GM12878 (cell line): ENCODE data around the gene C18orf63. TPM values are rescaled to one million over a fixed set of nuclear protein-coding genes. Genes with fewer than 3 reads are reported as not detected.

ENCODE experiments used
- ATAC-seq: fragments of 200-7000 bp; cut with Tn5 transposase; 3 replicates; pipeline ENCODE4 v1.9.1; 2020; ENCODE audit warnings: mild to moderate bottlenecking, moderate library complexity
- BruUV-seq: library from RNA; stranded (reverse); fragments of 400-500 nt; replicated peaks from 2 replicates; lab custom pipeline; 2021; lab: Mats Ljungman, UMichigan
- CTCF ChIA-PET: fragments of 300-600 bp; sonication (Branson Sonifier 250); formaldehyde crosslinking; extraction: SDS; loops from one replicate; lab custom pipeline; 2021; ENCODE audit warnings: inconsistent platforms; lab: Yijun Ruan, JAX
- POLR2A ChIA-PET: fragments of 350-600 bp; formaldehyde crosslinking; extraction: SDS; loops from one replicate; lab custom pipeline; 2021; ENCODE audit warnings: inconsistent platforms; lab: Charles Lee
- RAD21 ChIA-PET: fragments of 300-600 bp; sonication (Branson Sonifier 250); formaldehyde crosslinking; loops from one replicate; lab custom pipeline; 2023; ENCODE audit warnings: antibody characterized with exemption; ENCODE audit not compliant: unreplicated experiment; lab: Charles Lee
- SMC1A ChIA-PET: fragments of 300-600 bp; sonication (Branson Sonifier 250); formaldehyde crosslinking; loops from one replicate; lab custom pipeline; 2023; ENCODE audit not compliant: unreplicated experiment, uncharacterized antibody; lab: Charles Lee
- DNase-seq: peaks from one replicate; pipeline ENCODE4 v3.0.0-alpha.2; 2011; ENCODE audit warnings: low read depth, low spot score
- FAIRE-seq: peaks from 3 replicates; lab custom pipeline; 2011; peaks lifted over from hg19 to GRCh38; lab: Jason Lieb, UNC
- H2AFZ ChIP-seq: 2 replicates; pipeline ENCODE4 v1.6.0; 2011; ENCODE audit warnings: low read depth, low read length, control low read depth; ENCODE audit not compliant: control insufficient read depth
- H3K27ac ChIP-seq: 2 replicates; pipeline ENCODE4 v1.5.1; 2011; ENCODE audit warnings: control low read depth; ENCODE audit not compliant: control insufficient read depth, insufficient read depth
- H3K27me3 ChIP-seq, 2 experiments: replicated peaks in 1 of 2; 2 replicates each; pipeline versions ENCODE4 v1.6.0 to v1.6.1; 2011; ENCODE audit warnings: low read length in 1 of 2; ENCODE audit not compliant: control insufficient read depth in 2 of 2, insufficient read depth in 2 of 2
- H3K36me3 ChIP-seq, 2 experiments: 2 replicates each; pipeline ENCODE4 v1.5.1; 2011; ENCODE audit warnings: low read length in 1 of 2; ENCODE audit not compliant: control insufficient read depth in 2 of 2, insufficient read depth in 2 of 2
- H3K4me1 ChIP-seq: 2 replicates; pipeline ENCODE4 v1.6.1; 2011; ENCODE audit warnings: mild to moderate bottlenecking, low read length, moderate library complexity, mixed read lengths; ENCODE audit not compliant: control insufficient read depth, insufficient read depth
- H3K4me2 ChIP-seq: 2 replicates; pipeline ENCODE4 v1.6.0; 2011; ENCODE audit warnings: control low read depth; ENCODE audit not compliant: control insufficient read depth, insufficient read depth
- H3K4me3 ChIP-seq: fragments of 200-600 bp; sonication (generic); 2 replicates; pipeline ENCODE4 v1.5.1; 2016
- H3K79me2 ChIP-seq: 2 replicates; pipeline ENCODE4 v1.6.0; 2011; ENCODE audit warnings: low read length; ENCODE audit not compliant: control insufficient read depth, insufficient read depth
- H3K9ac ChIP-seq: 2 replicates; pipeline ENCODE4 v1.8.0; 2011; ENCODE audit warnings: low read length, control low read depth, mixed read lengths; ENCODE audit not compliant: control insufficient read depth, insufficient read depth
- H3K9me3 ChIP-seq: replicated peaks from 3 replicates; pipeline ENCODE4 v1.5.1; 2011; ENCODE audit warnings: mild to moderate bottlenecking, low read length; ENCODE audit not compliant: control insufficient read depth, insufficient read depth
- H4K20me1 ChIP-seq: 2 replicates; pipeline ENCODE4 v1.6.0; 2011; ENCODE audit not compliant: control insufficient read depth, insufficient read depth
- CREB1 ChIP-seq: IDR thresholded peaks from 2 replicates; pipeline ENCODE4 v1.6.1; 2012; ENCODE audit warnings: low read depth, mild to moderate bottlenecking, inconsistent platforms
- CUX1 ChIP-seq: IDR thresholded peaks from 2 replicates; pipeline ENCODE4 v1.6.1; 2012; ENCODE audit warnings: improper control_type of control experiment, low read depth, low read length; ENCODE audit not compliant: insufficient replicate concordance
- IKZF1 ChIP-seq: fragments of 450-650 bp; conservative IDR thresholded peaks from 2 replicates; pipeline ENCODE4 v1.6.1; 2017; ENCODE audit warnings: antibody characterized with exemption, mild to moderate bottlenecking
- IKZF2 ChIP-seq, 2 experiments: fragments of 450-650 bp; IDR thresholded peaks; 2 replicates each; pipeline ENCODE4 v1.6.1; 2017; ENCODE audit warnings: mild to moderate bottlenecking in 2 of 2, moderate library complexity in 2 of 2
- PAX8 ChIP-seq: fragments of 450-650 bp; IDR thresholded peaks from 2 replicates; pipeline ENCODE4 v1.6.1; 2017; ENCODE audit warnings: mild to moderate bottlenecking, moderate library complexity
- SUPT20H ChIP-seq: IDR thresholded peaks from 2 replicates; pipeline ENCODE4 v1.6.1; 2011; ENCODE audit warnings: low read depth, mild to moderate bottlenecking, low read length, moderate library complexity, borderline replicate concordance; ENCODE audit not compliant: control insufficient read depth
- WGBS: methylation state at CpG from one replicate; pipeline ENCODE4 v1.1.6; 2016; ENCODE audit warnings: low lambda C conversion rate; ENCODE audit not compliant: insufficient replicate concordance, insufficient coverage; ENCODE audit errors: missing lambda C conversion rate; 5-methylcytosine and 5-hydroxymethylcytosine counted together
- in situ Hi-C: fragments of 300-500 bp; cut with MboI; formaldehyde crosslinking; loops from 9 replicates; pipeline ENCODE4 v1.14.3; 2018; ENCODE audit warnings: mixed read lengths
- intact Hi-C: fragments of 100-400 bp; cut with micrococcal nuclease; formaldehyde crosslinking; loops from one replicate; pipeline ENCODE4 v1.14.2; 2022; ENCODE audit not compliant: unreplicated experiment
- polyA plus RNA-seq, 11 experiments: library from polyadenylated mRNA; depleted of rRNA in 4 of 11; unstranded in 6 of 11; stranded (reverse) in 5 of 11; fragments of >200 nt; fragmentation: Nextera tagmentation in 4 of 11; fragmentation: Illumina TruSeq in 1 of 11; extraction: Ambion mirVana in 4 of 11; extraction: Trizol in 1 of 11; gene quantifications; 1 replicate in 1 of 11; 2 replicates in 10 of 11; pipeline versions ENCODE4 v1.2.1 to v1.2.3, GENCODE V29; 2011 to 2016; ENCODE audit warnings: inconsistent platforms in 2 of 11, missing spikeins in 2 of 11, low read depth in 1 of 11
- total RNA-seq, 4 experiments: library from RNA; depleted of rRNA in 3 of 4; stranded (reverse); fragments of >200 nt in 3 of 4; fragmentation: Illumina TruSeq in 1 of 4; extraction: Trizol in 1 of 4; gene quantifications; 2 replicates each; pipeline versions ENCODE4 v1.2.1 to v1.2.3, GENCODE V29; 2013 to 2021

C18orf63 gene
- total and polyA plus RNA-seq, 10 of the 15 experiments (the other 5 are each of a cell fraction or from before 2014, with no cell fraction given) = not detected

DNA sequence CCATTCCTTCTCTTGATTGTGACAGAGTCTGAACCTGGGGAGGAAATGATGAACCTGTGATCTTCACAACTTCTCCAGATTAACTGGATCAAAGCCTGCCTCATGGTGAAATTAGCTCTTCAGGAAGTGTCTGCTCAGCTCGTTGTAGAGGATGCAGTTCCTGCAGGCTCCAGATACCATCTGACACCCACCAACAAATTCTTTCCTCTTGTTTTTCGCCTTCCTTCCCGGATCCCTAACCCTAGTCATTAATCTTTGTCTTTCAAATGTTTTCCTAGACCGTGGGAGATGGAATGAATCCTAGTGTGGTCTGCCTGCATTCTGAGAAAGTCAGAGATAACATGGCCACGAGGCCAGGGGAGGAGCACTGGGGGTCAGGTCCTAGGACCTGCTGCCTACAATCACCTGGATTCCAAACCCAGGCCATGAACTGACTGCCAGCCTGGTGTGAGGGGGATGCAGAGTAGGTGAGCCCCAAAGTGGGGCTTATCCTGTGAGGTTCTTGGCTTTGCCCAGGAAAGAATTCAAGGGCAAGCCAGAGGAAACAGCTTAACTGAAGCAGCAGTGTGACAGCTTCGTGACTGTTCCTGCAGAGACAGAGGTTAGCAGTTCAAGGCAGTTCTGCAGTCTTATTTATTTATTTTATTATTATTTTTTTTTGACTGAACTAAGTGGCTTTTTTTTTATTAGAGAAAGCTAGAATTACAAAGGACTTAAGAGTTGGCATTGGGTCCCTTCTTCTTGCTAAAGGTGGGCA is 73.7 kb downstream of the C18orf63 start (continued):
- TF ChIP-seq CUX1 (no peak), PAX8 (no peak), CREB1 (no peak)

DNA sequence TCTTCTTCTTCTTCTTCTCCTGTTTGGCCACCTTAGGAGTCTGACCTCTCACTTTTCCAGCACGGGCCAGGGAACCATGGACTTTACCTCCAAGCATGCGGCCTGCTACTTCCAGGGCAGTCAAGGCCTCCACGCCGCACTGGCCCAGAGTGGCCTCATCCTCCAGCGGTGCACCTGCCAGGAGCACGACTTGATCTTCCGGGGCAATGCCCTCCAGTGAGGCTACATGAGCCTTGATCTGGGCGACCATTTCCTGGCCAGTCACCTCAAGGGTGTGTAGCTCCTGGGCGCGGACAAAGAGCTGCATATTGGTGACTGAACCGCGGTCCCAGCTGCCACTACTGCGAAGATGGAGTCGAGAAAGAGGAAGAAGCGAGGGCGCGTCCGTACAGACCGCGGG is 74.4 kb downstream of the C18orf63 start:
- no peak for ATAC-seq

More for the DNA sequence above, 74.4 kb downstream of the C18orf63 start:
- Histone ChIP-seq H3K4me1 (no peaks in the 10 kb centered on the region), H3K36me3 (no peaks in the 10 kb centered on the region), H3K4me2 (no peak overlapping the region), H3K9me3 (no peaks in the 10 kb centered on the region; the same call in 2 of the 3 replicates), H4K20me1 (no peaks in the 10 kb centered on the region), H3K4me3 (no peak overlapping the region)
- DNase-seq (no peak), FAIRE-seq (no peak)
- intact Hi-C loops = no loop called here
- SMC1A ChIA-PET = interaction anchor here (1.3 kb wide), 1 partner anchor 12 kb away, joined by 3 read pairs; no protein-coding TSS in a partner anchor
- 71% methylated on average over 20 of the region's 20 CpGs for WGBS
- no peak for TF ChIP-seq IKZF2 (IDR thresholded peaks at IDR 0.05)
- no peak for TF ChIP-seq SUPT20H
- no peak for TF ChIP-seq IKZF1
- TF ChIP-seq, all 136 proteins: peak for 0
- RAD21 ChIA-PET = interaction anchor here (1.0 kb wide), 1 partner anchor 12 kb away, joined by 3 read pairs; no protein-coding TSS in a partner anchor
- H2AFZ ChIP-seq = no peak overlapping the region
- POLR2A ChIA-PET = interaction anchor here (0.6 kb wide), 1 partner anchor 161 kb away, joined by 3 read pairs; no protein-coding TSS in a partner anchor
- peaks cover 0 to 4% of the 10 kb centered on the region in 2 experiments; a peak in 2 of 4 replicates for H3K27me3 ChIP-seq
- in situ Hi-C loops = no loop called here
- CTCF ChIA-PET = interaction anchor here (1.2 kb wide), 1 partner anchor 30 kb away, joined by 3 read pairs; no protein-coding TSS in a partner anchor
- BruUV-seq = no TSS peak
- no peak overlapping the region for H3K27ac ChIP-seq
- no peaks in the 10 kb centered on the region for H3K79me2 ChIP-seq
- no peak overlapping the region for H3K9ac ChIP-seq
